ENCODE results near the gene GLIPR2.

DNA sequence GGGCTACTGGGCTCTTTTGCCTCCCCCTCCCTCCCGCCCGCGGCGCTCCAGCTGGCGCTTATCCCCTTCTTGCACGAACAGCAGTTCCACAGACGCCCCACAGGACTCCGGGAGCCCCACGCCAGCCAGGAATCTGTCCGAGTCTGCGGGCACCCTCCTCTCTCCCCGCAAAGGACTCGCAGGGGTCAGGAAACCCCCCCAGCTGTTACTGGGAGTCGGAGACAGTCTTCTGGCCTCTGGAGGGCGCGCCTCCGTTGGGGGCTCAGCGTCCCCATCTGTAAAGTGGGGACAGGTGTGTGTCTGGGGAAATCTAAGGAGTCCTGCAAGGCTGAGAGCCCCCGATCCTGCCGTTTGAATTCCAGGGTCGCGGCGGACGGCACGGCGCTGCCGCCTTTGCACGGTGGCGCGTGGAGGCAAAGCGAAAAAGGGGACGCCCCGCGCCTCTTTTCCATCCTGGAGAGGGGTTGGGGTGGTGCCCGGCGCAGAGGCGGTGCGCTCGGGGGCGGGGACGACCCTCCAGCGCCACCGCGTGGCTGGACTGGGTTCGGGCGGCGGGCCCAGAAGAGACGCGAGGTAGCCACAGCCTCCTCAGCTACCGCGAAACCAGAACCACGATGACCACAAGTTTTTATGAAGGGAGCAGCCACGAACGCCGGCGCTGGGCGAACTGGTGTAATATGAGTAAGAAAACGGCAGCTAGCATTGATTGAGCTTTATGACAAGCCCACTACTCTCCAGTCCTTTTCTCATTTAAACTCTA, 29.8 kb downstream of the GLIPR2 start:
- TF ChIP-seq, protein P1, sequence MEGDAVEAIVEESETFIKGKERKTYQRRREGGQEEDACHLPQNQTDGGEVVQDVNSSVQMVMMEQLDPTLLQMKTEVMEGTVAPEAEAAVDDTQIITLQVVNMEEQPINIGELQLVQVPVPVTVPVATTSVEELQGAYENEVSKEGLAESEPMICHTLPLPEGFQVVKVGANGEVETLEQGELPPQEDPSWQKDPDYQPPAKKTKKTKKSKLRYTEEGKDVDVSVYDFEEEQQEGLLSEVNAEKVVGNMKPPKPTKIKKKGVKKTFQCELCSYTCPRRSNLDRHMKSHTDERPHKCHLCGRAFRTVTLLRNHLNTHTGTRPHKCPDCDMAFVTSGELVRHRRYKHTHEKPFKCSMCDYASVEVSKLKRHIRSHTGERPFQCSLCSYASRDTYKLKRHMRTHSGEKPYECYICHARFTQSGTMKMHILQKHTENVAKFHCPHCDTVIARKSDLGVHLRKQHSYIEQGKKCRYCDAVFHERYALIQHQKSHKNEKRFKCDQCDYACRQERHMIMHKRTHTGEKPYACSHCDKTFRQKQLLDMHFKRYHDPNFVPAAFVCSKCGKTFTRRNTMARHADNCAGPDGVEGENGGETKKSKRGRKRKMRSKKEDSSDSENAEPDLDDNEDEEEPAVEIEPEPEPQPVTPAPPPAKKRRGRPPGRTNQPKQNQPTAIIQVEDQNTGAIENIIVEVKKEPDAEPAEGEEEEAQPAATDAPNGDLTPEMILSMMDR (IDR thresholded peaks at IDR 0.05 in 8 of 11, conservative IDR thresholded peaks at IDR 0.05 in 3 of 11) = peak; percentile 85 to 99 (median 97)
- TF ChIP-seq POLR2AphosphoS5 (IDR thresholded peaks at IDR 0.05) (peak; percentile 59 to 87 (median 71)), POLR2A (IDR thresholded peaks at IDR 0.05) (no peak)
